ENCODE results near the gene FGB.

FGB gene

DNA sequence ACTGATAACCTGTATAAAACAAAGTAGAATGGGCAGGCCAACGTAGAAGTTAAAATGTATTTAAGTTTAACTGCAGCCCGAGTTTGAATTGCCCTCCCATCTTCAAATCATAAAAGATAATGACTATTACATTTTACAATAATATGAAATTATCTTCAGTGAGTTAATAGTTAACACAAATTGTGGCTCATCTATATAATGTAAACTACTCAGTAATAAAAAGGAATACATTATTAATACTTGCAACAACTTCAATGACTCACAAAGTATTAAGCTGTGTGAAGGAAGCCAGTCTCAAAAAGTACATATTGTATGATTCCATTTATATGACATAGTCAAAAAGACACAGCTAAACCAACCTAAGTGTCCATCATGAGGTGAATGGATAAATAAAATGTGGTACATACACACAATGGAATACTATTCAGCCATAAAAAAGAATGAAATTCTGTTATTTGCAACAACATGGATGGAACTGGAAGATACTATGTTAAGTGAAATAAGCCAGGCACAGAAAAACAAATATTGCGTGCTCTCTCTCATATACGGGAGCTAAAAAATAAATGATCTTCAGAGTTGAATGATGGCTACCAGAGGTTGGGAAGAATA is 20.4 kb upstream of the FGB start:
- no peak for DNase-seq (ENCODE audit: low read depth)
- TF ChIP-seq MYC (IDR thresholded peaks at IDR 0.05; ENCODE audit: low read depth, low read length): no peak
- TF ChIP-seq, protein P1, sequence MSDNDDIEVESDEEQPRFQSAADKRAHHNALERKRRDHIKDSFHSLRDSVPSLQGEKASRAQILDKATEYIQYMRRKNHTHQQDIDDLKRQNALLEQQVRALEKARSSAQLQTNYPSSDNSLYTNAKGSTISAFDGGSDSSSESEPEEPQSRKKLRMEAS (IDR thresholded peaks at IDR 0.05; ENCODE audit: low read depth, low read length): no peak
- H3K4me3 ChIP-seq (ENCODE audit: low read depth, low read length): no peak overlapping the region

DNA sequence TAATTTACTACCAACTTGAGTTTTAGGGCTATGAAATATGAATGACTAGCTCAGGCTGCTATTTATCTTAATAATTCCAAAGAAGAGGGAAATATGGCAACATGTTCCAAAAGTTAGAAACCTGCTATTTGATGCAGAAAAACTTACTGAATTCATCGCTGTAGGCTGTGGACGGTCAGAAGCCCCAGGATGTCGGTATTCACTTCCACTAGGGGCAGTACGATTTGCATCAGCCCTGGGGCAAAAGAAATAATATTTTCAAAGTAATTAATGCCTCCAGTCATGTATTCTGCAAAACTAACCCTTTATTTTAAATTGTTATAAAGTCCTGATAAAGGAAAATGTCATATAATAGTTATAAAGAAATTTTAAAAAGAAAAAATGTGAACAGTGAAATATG is 17.1 kb upstream of the FGB start:
- TF ChIP-seq MYC (IDR thresholded peaks at IDR 0.05; ENCODE audit: low read depth, low read length) (no peak), POLR2A (IDR thresholded peaks at IDR 0.05; ENCODE audit: extremely low read depth, insufficient read length) (no peak)
- TF ChIP-seq, protein P1 (IDR thresholded peaks at IDR 0.05; ENCODE audit: low read depth, low read length): no peak
- TF ChIP-seq, protein P2, sequence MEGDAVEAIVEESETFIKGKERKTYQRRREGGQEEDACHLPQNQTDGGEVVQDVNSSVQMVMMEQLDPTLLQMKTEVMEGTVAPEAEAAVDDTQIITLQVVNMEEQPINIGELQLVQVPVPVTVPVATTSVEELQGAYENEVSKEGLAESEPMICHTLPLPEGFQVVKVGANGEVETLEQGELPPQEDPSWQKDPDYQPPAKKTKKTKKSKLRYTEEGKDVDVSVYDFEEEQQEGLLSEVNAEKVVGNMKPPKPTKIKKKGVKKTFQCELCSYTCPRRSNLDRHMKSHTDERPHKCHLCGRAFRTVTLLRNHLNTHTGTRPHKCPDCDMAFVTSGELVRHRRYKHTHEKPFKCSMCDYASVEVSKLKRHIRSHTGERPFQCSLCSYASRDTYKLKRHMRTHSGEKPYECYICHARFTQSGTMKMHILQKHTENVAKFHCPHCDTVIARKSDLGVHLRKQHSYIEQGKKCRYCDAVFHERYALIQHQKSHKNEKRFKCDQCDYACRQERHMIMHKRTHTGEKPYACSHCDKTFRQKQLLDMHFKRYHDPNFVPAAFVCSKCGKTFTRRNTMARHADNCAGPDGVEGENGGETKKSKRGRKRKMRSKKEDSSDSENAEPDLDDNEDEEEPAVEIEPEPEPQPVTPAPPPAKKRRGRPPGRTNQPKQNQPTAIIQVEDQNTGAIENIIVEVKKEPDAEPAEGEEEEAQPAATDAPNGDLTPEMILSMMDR (IDR thresholded peaks at IDR 0.05; ENCODE audit: low read depth, low read length): peak; percentile 5
- H3K4me3 ChIP-seq (ENCODE audit: low read depth, low read length): no peak overlapping the region
- DNase-seq (ENCODE audit: low read depth): no peak

DNA sequence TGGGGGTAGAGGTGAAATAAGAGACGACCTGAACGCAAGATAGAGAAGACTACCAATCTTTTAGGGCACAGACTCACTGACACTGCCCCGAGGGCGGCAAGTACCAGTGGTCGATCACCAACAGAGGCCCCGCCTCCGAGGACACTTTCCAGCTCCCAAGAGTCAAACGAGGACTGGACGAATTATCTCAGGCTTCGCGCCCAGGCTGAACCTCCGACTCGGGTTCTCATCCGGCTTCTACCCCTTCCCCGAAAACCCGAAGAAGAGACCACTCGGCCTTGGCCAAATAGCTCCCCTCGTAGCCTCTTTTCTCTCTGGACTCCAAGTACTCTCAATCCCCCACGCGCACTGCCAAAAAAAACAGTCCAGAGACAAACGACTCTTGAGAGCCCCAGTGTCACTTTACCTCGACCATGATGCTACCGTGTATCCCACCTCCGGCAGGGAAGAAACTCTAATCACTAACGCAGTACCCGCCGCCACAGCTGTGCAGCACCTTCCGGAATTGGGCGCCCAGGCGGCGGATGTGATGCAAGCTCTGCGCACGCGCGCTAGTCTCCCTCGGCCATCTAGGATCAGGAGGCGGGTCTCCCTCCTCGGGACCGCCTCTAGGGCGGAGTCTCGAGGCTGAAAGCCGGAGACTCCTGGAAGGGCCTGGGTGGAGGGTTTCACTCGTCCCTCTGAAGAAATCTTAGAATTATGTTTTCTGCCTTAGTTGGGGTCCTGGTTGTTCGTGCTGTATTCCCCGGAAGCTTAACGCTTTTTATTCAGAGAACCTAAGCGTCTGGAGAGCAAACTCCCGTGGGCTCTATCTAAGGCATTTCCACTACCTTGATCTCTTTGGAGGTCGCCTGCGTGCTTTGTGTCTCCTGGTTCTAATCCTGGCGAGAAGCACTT is 12.7 kb upstream of the FGB start, which contains the start of gene PLRG1:
PLRG1 (minus strand) TSS at position 507 of the 897 bp plus-strand sequence; CDS start at position 415, 92 bp downstream.
- TF ChIP-seq MYC (IDR thresholded peaks at IDR 0.05; ENCODE audit: low read depth, low read length) (no peak), POLR2A (IDR thresholded peaks at IDR 0.05; ENCODE audit: extremely low read depth, insufficient read length) (peak; percentile 67)
- peak within 1 kb of the TSS; percentile 84 for H3K4me3 ChIP-seq (ENCODE audit: low read depth, low read length)
- DNase-seq (ENCODE audit: low read depth): peak; percentile 92

DNA sequence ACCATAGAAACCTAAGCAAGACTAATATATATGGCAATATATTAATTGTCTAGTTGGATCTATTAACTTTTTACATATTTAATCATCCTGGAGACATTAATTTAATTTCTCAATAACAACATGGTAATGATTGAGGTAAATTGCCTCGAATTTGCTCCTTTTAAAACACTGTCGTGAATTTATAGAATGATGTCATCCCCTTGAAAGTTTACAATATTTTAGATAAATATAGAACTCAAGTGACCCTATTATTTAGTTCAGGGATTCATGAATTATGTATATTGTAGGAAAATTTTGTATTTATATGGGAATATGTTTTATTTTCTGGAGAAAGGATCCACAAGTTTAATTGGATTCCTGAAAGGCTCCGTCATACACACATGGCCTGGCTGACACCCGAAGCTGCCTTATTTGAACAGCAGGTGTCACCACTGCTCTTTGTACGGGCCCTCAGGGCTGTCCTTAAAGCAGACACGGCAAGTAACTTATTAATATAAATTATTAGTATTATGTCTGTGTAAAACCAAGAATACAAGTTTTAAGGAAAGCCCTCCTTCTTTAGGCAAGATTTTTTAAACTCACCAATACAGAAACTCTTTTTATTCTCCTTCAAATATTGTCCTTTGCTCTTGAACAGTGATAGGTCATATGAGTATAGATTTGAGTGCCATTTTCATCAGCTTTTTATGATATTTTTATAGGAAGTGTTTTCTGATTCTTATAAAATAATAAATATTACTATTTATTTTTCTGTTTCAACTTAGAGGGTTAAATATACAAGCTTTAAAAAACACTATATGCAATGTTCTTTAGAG is 10.7 kb upstream of the FGB start:
- DNase-seq (ENCODE audit: low read depth): peak; percentile 76
- H3K4me3 ChIP-seq (ENCODE audit: low read depth, low read length): no peak overlapping the region
- no peak; the same call in 1 of the 2 replicates for TF ChIP-seq MYC (IDR thresholded peaks at IDR 0.05; ENCODE audit: low read depth, low read length)
- TF ChIP-seq, protein P1 (IDR thresholded peaks at IDR 0.05; ENCODE audit: low read depth, low read length): peak; percentile 43; the same call in 1 of the 2 replicates
- TF ChIP-seq POLR2A (IDR thresholded peaks at IDR 0.05; ENCODE audit: extremely low read depth, insufficient read length): no peak
- TF ChIP-seq, protein P2 (IDR thresholded peaks at IDR 0.05; ENCODE audit: low read depth, low read length): peak; percentile 54

DNA sequence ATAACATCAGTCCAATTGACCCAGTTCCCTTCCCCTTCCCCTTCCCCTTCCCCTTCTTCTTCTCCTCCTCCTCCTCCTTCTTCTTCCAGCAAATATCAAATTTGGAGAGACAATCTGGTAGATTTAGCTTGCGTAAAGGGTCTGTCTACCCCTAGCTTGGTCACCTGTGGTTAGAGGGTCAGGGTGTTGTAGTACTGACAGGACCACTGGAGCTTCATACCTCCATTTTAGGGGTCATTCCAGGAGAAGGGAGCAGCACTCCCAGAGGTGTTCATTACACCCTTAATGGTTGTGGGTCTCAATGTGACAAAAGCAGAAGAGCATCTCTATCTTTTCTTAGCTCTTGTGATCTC is 3.7 kb upstream of the FGB start:
- TF ChIP-seq, protein P2 (IDR thresholded peaks at IDR 0.05; ENCODE audit: low read depth, low read length): no peak
- TF ChIP-seq POLR2A (IDR thresholded peaks at IDR 0.05; ENCODE audit: extremely low read depth, insufficient read length): no peak
- no peak for TF ChIP-seq MYC (IDR thresholded peaks at IDR 0.05; ENCODE audit: low read depth, low read length)
- TF ChIP-seq, protein P1 (IDR thresholded peaks at IDR 0.05; ENCODE audit: low read depth, low read length): no peak
- DNase-seq (ENCODE audit: low read depth): no peak
- H3K4me3 ChIP-seq (ENCODE audit: low read depth, low read length): no peak overlapping the region

DNA sequence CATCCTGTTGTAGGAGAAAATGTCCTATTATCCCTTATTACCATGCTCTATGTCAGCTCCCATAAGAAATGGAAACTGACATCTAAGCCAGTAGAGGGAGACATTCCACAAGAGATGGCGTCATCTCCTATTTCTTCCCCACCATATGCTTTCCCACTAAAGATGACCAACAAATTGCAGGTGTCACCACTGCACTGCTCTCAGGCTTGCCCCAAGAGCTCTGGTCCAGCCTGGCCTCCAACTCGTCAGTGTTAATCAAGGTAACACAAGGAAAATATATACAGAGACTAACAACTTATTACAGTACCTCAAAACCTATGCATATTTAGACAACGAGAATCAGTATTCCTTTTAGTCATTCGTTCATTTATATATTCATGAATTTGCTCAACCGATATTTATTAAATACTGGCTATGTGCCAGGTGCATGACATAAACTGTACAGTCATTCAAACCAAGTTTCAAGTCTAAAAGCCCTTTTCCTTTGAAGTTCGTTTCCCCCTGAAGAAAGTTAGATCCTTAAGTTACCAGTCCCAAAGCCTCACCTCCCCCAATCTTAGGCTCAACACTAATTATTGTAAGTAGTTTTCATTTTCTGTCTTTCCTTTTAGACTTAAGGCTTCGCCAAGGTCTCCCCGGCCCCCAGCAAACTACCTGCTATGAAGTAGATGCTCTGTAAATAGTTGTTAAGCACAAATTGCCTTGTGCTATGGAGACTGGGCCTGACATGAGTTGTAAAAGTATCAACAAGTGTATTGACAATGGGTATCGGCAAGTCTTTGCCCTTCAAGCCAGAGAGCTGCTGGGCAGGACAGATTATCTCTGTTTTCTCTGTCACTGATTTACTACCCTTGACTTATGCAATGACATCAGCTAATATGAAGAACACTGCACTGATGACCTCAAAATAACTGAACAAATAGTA is 3.1 kb upstream of the FGB start:
- H3K4me3 ChIP-seq (ENCODE audit: low read depth, low read length): no peak overlapping the region
- peak; percentile 52 for DNase-seq (ENCODE audit: low read depth)
- no peak for TF ChIP-seq MYC (IDR thresholded peaks at IDR 0.05; ENCODE audit: low read depth, low read length)
- TF ChIP-seq, protein P2 (IDR thresholded peaks at IDR 0.05; ENCODE audit: low read depth, low read length): peak; percentile 21
